HepG2 (cell line): ENCODE results near the gene PRR33. TPM values are rescaled to one million over a fixed set of nuclear protein-coding genes. Genes with fewer than 3 reads are reported as not detected.

ENCODE experiments used
- ATAC-seq: fragments of 200-7000 bp; cut with Tn5 transposase; 3 replicates; pipeline ENCODE4 v1.9.1; 2020; ENCODE audit warnings: mild to moderate bottlenecking, moderate library complexity
- BruUV-seq: library from RNA; stranded (reverse); fragments of 400-500 nt; replicated peaks from 2 replicates; lab custom pipeline; 2021; lab: Mats Ljungman, UMichigan
- CTCF ChIA-PET: fragments of 300-600 bp; formaldehyde crosslinking; extraction: SDS; loops from one replicate; lab custom pipeline; 2021; ENCODE audit warnings: low total read pairs, inconsistent platforms, low intra/inter-chr PET ratio; lab: Yijun Ruan, JAX
- POLR2A ChIA-PET: fragments of 350-600 bp; sonication (Branson Sonifier 250); formaldehyde crosslinking; loops from one replicate; lab custom pipeline; 2020; ENCODE audit warnings: antibody characterized with exemption, inconsistent platforms; lab: Yijun Ruan, JAX
- DNase-seq: peaks from one replicate; pipeline ENCODE4 v3.0.0-alpha.2; 2015; ENCODE audit warnings: low spot score
- FAIRE-seq: peaks from 3 replicates; lab custom pipeline; 2011; peaks lifted over from hg19 to GRCh38; lab: Jason Lieb, UNC
- H2AFZ ChIP-seq: one replicate; pipeline ENCODE4 v1.6.1; 2011; ENCODE audit warnings: low read length, inconsistent platforms
- H3K27ac ChIP-seq: fragments of 300-600 bp; 3 replicates; pipeline ENCODE4 v1.8.0; 2011; ENCODE audit warnings: mixed run types, mild to moderate bottlenecking, mixed read lengths, low read length, inconsistent platforms; ENCODE audit not compliant: insufficient read depth; ENCODE audit errors: extremely low read length
- H3K27me3 ChIP-seq, 2 experiments: fragments of 200-600 bp in 1 of 2; 2 replicates in 1 of 2; 3 replicates in 1 of 2; pipeline versions ENCODE4 v1.6.0 to v1.8.0; 2011; ENCODE audit warnings: low read length in 2 of 2, mild to moderate bottlenecking in 2 of 2, moderate library complexity in 2 of 2, inconsistent platforms in 1 of 2; ENCODE audit not compliant: insufficient read depth in 2 of 2, control insufficient read depth in 1 of 2
- H3K36me3 ChIP-seq, 2 experiments: fragments of 200-600 bp in 1 of 2; replicated peaks in 1 of 2; 2 replicates in 1 of 2; 3 replicates in 1 of 2; pipeline versions ENCODE4 v1.5.1 to v1.8.0; 2011; ENCODE audit warnings: low read length in 2 of 2, inconsistent platforms in 1 of 2; ENCODE audit not compliant: insufficient read depth in 2 of 2, control insufficient read depth in 1 of 2
- H3K4me1 ChIP-seq: 2 replicates; pipeline ENCODE4 v1.5.1; 2012; ENCODE audit warnings: low read length, inconsistent platforms; ENCODE audit not compliant: insufficient read depth
- H3K4me2 ChIP-seq: 2 replicates; pipeline ENCODE4 v1.6.0; 2011; ENCODE audit warnings: low read depth, low read length, inconsistent platforms
- H3K4me3 ChIP-seq, 3 experiments: fragments of 200-600 bp in 1 of 3; sonication (generic), shearing (Covaris generic) in 1 of 3; replicated peaks in 1 of 3; 2 replicates each; pipeline ENCODE4 v1.5.1; 2011 to 2016; ENCODE audit warnings: low read length in 3 of 3, inconsistent platforms in 2 of 3, low read depth in 2 of 3, mild to moderate bottlenecking in 2 of 3, control low read depth in 1 of 3, mixed read lengths in 1 of 3; ENCODE audit not compliant: insufficient read depth in 1 of 3
- H3K79me2 ChIP-seq: one replicate; pipeline ENCODE4 v1.6.1; 2011; ENCODE audit warnings: low read length, inconsistent platforms; ENCODE audit not compliant: insufficient read depth
- H3K9ac ChIP-seq: 2 replicates; pipeline ENCODE4 v1.6.0; 2011; ENCODE audit warnings: mild to moderate bottlenecking, low read depth, low read length, inconsistent platforms; ENCODE audit not compliant: insufficient read depth
- H3K9me3 ChIP-seq: 2 replicates; pipeline ENCODE4 v1.5.1; 2012; ENCODE audit warnings: mild to moderate bottlenecking, low read length
- H4K20me1 ChIP-seq: 2 replicates; pipeline ENCODE4 v1.6.0; 2011; ENCODE audit warnings: inconsistent platforms, mild to moderate bottlenecking, low read length, moderate library complexity; ENCODE audit not compliant: insufficient read depth
- HNRNPH1 ChIP-seq: fragments of 200-400 bp; formaldehyde crosslinking; optimal IDR thresholded peaks from 2 replicates; pipeline ENCODE3; 2017; ENCODE audit warnings: mild to moderate bottlenecking, low read depth, low read length
- NR2F2 ChIP-seq: IDR thresholded peaks from 2 replicates; pipeline ENCODE4 v1.6.1; 2012; ENCODE audit warnings: low read depth, inconsistent platforms, borderline replicate concordance
- YY1 ChIP-seq: IDR thresholded peaks from 2 replicates; pipeline ENCODE4 v1.6.1; 2011; ENCODE audit warnings: low read length, low read depth, moderate library complexity, mild to moderate bottlenecking; ENCODE audit not compliant: insufficient read depth, insufficient replicate concordance
- ZFP36 ChIP-seq: fragments of 150-350 bp; IDR thresholded peaks from 2 replicates; pipeline ENCODE4 v1.6.1; 2018; ENCODE audit warnings: borderline replicate concordance, low read length, low read depth; ENCODE audit not compliant: partially characterized antibody
- ZFY ChIP-seq: sonication (generic); formaldehyde crosslinking; IDR thresholded peaks from 2 replicates; pipeline ENCODE4 v1.4.0; 2020; ENCODE audit warnings: missing genetic modification reagents
- WGBS: methylation state at CpG from one replicate; pipeline ENCODE4 v1.1.6; 2017; ENCODE audit warnings: low lambda C conversion rate; 5-methylcytosine and 5-hydroxymethylcytosine counted together
- in situ Hi-C: cut with HindIII; loops from 2 replicates; pipeline ENCODE4 v1.10.0; 2017; ENCODE audit warnings: low pct_unique_long_range_greater_than_20kb; ENCODE audit not compliant: extremely low pct_ligation_motif_present
- intact Hi-C: fragments of 100-400 bp; cut with micrococcal nuclease; formaldehyde crosslinking; loops from one replicate; pipeline ENCODE4 v1.10.0; 2022; ENCODE audit not compliant: unreplicated experiment
- polyA plus RNA-seq, 8 experiments: library from polyadenylated mRNA; depleted of rRNA in 3 of 8; stranded (reverse) in 7 of 8; unstranded in 1 of 8; fragments of >200 nt; fragmentation: Illumina TruSeq in 4 of 8; extraction: Trizol in 4 of 8; gene quantifications; 2 replicates each; pipeline versions ENCODE4 v1.2.1 to v1.2.3, GENCODE V29; 2011 to 2016; ENCODE audit warnings: low read depth in 4 of 8, missing spikeins in 1 of 8, mixed read lengths in 1 of 8; ENCODE audit not compliant: insufficient read depth in 1 of 8
- total RNA-seq, 5 experiments: library from RNA; depleted of rRNA; stranded (reverse); fragments of >200 nt; fragmentation: Illumina TruSeq; extraction: Trizol; gene quantifications; 2 replicates each; pipeline ENCODE4 v1.2.3, GENCODE V29; 2016; ENCODE audit warnings: low read depth in 1 of 5
- TF ChIP-seq, protein P1 (sequence below): sonication (generic); formaldehyde crosslinking; IDR thresholded peaks from 2 replicates; pipeline ENCODE4 v1.8.1; 2023; ENCODE audit warnings: missing genetic modification reagents, inconsistent platforms, borderline replicate concordance
- TF ChIP-seq, protein P2 (sequence below): sonication (generic); formaldehyde crosslinking; IDR thresholded peaks from 2 replicates; pipeline ENCODE4 v1.5.1; 2020; ENCODE audit warnings: mild to moderate bottlenecking, missing genetic modification reagents, borderline replicate concordance
- TF ChIP-seq, protein P3 (sequence below): sonication (generic); formaldehyde crosslinking; IDR thresholded peaks from 2 replicates; pipeline ENCODE4 v1.8.1; 2023; ENCODE audit warnings: mild to moderate bottlenecking, inconsistent platforms, moderate library complexity, missing genetic modification reagents, borderline replicate concordance
- TF ChIP-seq, protein P4 (sequence below): sonication (generic); formaldehyde crosslinking; IDR thresholded peaks from 2 replicates; pipeline ENCODE4 v1.4.0; 2020; ENCODE audit warnings: mild to moderate bottlenecking, missing genetic modification reagents
- TF ChIP-seq, protein P5 (sequence below): IDR thresholded peaks from 2 replicates; pipeline ENCODE4 v1.6.1; 2018; ENCODE audit warnings: missing genetic modification reagents
- TF ChIP-seq, protein P6 (sequence below): sonication (generic); formaldehyde crosslinking; IDR thresholded peaks from 2 replicates; pipeline ENCODE4 v1.9.0; 2022; ENCODE audit warnings: missing genetic modification reagents, mild to moderate bottlenecking, borderline replicate concordance

Gene PRR33
- total and polyA plus RNA-seq, 2 of the 13 experiments (the other 11 are each of a cell fraction or from before 2014, with no cell fraction given), result not detected

DNA sequence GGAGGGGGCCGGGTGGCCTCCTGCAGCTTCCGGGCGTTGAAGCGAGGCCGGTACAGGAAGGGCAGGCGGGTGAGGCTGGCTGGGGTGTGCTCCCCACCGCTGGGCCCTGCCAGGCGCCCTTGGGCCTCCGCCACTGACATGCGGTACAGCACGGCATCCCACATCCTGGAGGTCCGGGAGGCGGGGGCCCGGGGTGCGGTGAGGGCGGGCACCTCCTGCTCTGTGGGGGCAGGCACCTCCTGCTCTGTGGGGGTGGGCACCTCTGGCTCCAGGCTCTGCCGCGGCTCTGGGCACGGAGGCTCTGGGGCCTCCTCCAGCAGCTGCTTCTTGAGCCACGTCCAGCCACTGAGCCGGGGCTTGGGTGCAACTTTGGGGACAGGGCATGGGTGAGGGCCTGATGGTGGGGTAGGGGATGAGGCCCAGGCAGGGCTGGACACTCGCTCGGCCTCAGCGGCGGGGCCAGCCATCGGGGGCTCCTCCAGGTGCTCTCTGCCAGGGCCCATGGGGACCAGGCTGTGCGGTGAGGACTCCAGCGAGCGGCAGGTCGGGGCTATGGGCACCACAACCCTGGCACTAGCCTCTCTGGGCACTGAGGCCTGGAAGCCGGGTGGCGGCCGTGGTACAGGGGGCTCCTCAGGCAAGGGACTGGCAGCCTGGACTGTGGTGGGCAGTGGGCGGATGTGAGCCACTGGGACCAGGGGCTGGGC, 2.3 kb downstream of the PRR33 start:
- Histone ChIP-seq H3K4me1 (no peaks in the 10 kb centered on the region), H2AFZ (no peak overlapping the region), H3K79me2 (no peaks in the 10 kb centered on the region), H3K4me2 (no peak overlapping the region), H3K9me3 (no peaks in the 10 kb centered on the region), H3K27ac (no peak overlapping the region), H3K36me3 (no peaks in the 10 kb centered on the region), H4K20me1 (no peaks in the 10 kb centered on the region), H3K9ac (no peak overlapping the region), H3K4me3 (no peak overlapping the region), H3K27me3 (peaks cover 15 to 55% of the 10 kb centered on the region in 2 experiments)
- no peak for FAIRE-seq
- ChIA-PET CTCF (no interaction called here), POLR2A (no interaction called here)
- in situ Hi-C loops (no loop called here), intact Hi-C loops (no loop called here)
- ATAC-seq, result no peak; the same call in 2 of the 3 replicates
- TF ChIP-seq YY1 (no peak), NR2F2 (no peak), ZFY (no peak), ZFP36 (no peak), HNRNPH1 (no peak)
- TF ChIP-seq, protein P1, sequence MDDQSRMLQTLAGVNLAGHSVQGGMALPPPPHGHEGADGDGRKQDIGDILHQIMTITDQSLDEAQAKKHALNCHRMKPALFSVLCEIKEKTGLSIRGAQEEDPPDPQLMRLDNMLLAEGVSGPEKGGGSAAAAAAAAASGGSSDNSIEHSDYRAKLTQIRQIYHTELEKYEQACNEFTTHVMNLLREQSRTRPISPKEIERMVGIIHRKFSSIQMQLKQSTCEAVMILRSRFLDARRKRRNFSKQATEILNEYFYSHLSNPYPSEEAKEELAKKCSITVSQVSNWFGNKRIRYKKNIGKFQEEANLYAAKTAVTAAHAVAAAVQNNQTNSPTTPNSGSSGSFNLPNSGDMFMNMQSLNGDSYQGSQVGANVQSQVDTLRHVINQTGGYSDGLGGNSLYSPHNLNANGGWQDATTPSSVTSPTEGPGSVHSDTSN, result no peak
- TF ChIP-seq, protein P2, sequence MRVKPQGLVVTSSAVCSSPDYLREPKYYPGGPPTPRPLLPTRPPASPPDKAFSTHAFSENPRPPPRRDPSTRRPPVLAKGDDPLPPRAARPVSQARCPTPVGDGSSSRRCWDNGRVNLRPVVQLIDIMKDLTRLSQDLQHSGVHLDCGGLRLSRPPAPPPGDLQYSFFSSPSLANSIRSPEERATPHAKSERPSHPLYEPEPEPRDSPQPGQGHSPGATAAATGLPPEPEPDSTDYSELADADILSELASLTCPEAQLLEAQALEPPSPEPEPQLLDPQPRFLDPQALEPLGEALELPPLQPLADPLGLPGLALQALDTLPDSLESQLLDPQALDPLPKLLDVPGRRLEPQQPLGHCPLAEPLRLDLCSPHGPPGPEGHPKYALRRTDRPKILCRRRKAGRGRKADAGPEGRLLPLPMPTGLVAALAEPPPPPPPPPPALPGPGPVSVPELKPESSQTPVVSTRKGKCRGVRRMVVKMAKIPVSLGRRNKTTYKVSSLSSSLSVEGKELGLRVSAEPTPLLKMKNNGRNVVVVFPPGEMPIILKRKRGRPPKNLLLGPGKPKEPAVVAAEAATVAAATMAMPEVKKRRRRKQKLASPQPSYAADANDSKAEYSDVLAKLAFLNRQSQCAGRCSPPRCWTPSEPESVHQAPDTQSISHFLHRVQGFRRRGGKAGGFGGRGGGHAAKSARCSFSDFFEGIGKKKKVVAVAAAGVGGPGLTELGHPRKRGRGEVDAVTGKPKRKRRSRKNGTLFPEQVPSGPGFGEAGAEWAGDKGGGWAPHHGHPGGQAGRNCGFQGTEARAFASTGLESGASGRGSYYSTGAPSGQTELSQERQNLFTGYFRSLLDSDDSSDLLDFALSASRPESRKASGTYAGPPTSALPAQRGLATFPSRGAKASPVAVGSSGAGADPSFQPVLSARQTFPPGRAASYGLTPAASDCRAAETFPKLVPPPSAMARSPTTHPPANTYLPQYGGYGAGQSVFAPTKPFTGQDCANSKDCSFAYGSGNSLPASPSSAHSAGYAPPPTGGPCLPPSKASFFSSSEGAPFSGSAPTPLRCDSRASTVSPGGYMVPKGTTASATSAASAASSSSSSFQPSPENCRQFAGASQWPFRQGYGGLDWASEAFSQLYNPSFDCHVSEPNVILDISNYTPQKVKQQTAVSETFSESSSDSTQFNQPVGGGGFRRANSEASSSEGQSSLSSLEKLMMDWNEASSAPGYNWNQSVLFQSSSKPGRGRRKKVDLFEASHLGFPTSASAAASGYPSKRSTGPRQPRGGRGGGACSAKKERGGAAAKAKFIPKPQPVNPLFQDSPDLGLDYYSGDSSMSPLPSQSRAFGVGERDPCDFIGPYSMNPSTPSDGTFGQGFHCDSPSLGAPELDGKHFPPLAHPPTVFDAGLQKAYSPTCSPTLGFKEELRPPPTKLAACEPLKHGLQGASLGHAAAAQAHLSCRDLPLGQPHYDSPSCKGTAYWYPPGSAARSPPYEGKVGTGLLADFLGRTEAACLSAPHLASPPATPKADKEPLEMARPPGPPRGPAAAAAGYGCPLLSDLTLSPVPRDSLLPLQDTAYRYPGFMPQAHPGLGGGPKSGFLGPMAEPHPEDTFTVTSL (CRISPR knock-in tag), result no peak
- TF ChIP-seq, protein P3, sequence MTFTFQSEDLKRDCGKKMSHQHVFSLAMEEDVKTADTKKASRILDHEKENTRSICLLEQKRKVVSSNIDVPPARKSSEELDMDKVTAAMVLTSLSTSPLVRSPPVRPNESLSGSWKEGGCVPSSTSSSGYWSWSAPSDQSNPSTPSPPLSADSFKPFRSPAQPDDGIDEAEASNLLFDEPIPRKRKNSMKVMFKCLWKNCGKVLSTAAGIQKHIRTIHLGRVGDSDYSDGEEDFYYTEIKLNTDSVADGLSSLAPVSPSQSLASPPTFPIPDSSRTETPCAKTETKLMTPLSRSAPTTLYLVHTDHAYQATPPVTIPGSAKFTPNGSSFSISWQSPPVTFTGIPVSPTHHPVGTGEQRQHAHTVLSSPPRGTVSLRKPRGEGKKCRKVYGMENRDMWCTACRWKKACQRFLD, result no peak
- TF ChIP-seq, protein P4, sequence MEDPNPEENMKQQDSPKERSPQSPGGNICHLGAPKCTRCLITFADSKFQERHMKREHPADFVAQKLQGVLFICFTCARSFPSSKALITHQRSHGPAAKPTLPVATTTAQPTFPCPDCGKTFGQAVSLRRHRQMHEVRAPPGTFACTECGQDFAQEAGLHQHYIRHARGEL (CRISPR knock-in tag), result no peak
- TF ChIP-seq, protein P5, sequence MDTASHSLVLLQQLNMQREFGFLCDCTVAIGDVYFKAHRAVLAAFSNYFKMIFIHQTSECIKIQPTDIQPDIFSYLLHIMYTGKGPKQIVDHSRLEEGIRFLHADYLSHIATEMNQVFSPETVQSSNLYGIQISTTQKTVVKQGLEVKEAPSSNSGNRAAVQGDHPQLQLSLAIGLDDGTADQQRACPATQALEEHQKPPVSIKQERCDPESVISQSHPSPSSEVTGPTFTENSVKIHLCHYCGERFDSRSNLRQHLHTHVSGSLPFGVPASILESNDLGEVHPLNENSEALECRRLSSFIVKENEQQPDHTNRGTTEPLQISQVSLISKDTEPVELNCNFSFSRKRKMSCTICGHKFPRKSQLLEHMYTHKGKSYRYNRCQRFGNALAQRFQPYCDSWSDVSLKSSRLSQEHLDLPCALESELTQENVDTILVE, result no peak
- TF ChIP-seq, protein P6, sequence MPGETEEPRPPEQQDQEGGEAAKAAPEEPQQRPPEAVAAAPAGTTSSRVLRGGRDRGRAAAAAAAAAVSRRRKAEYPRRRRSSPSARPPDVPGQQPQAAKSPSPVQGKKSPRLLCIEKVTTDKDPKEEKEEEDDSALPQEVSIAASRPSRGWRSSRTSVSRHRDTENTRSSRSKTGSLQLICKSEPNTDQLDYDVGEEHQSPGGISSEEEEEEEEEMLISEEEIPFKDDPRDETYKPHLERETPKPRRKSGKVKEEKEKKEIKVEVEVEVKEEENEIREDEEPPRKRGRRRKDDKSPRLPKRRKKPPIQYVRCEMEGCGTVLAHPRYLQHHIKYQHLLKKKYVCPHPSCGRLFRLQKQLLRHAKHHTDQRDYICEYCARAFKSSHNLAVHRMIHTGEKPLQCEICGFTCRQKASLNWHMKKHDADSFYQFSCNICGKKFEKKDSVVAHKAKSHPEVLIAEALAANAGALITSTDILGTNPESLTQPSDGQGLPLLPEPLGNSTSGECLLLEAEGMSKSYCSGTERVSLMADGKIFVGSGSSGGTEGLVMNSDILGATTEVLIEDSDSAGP (CRISPR knock-in tag), result no peak
- WGBS, result 0% methylated on average over 5 of the region's 34 CpGs
- BruUV-seq, result no TSS peak
- DNase-seq, result no peak
